MM.1S (cell line): ENCODE results near the gene NANOS3.

Experiments used
- DNase-seq: peaks from one replicate; pipeline ENCODE4 v3.0.0-alpha.2; 2015
- H2AFZ ChIP-seq: fragments of 300-600 bp; sonication (generic); 2 replicates; pipeline ENCODE4 v1.6.0; 2016; ENCODE audit warnings: antibody characterized with exemption, low read length
- H3F3A ChIP-seq: fragments of 300-600 bp; sonication (generic); 2 replicates; pipeline ENCODE4 v1.6.1; 2016; ENCODE audit warnings: mild to moderate bottlenecking, antibody characterized with exemption, low read length, moderate library complexity, mixed read lengths; ENCODE audit not compliant: insufficient read depth
- H3K27ac ChIP-seq: fragments of 300-600 bp; sonication (generic); 2 replicates; pipeline ENCODE4 v1.5.1; 2016; ENCODE audit warnings: mild to moderate bottlenecking, low read length
- H3K27me3 ChIP-seq: fragments of 300-600 bp; sonication (generic); replicated peaks from 2 replicates; pipeline ENCODE4 v1.6.0; 2016; ENCODE audit warnings: low read length; ENCODE audit not compliant: insufficient read depth
- H3K36me3 ChIP-seq: fragments of 300-600 bp; sonication (generic); replicated peaks from 2 replicates; pipeline ENCODE4 v1.6.1; 2016; ENCODE audit warnings: mild to moderate bottlenecking, low read length, mixed read lengths; ENCODE audit not compliant: insufficient read depth
- H3K4me1 ChIP-seq: fragments of 300-600 bp; sonication (generic); 2 replicates; pipeline ENCODE4 v1.6.1; 2016; ENCODE audit warnings: low read length, mixed read lengths
- H3K4me2 ChIP-seq: fragments of 300-600 bp; sonication (generic); 2 replicates; pipeline ENCODE4 v1.6.0; 2016; ENCODE audit warnings: low read depth, low read length
- H3K4me3 ChIP-seq: fragments of 300-600 bp; sonication (generic); 2 replicates; pipeline ENCODE4 v1.5.1; 2016; ENCODE audit warnings: low read length, mixed read lengths
- H3K79me2 ChIP-seq: fragments of 300-600 bp; sonication (generic); 2 replicates; pipeline ENCODE4 v1.6.1; 2016; ENCODE audit warnings: mixed run types, low read length, mixed read lengths
- H3K9ac ChIP-seq: fragments of 300-600 bp; sonication (generic); 2 replicates; pipeline ENCODE4 v1.6.1; 2016; ENCODE audit warnings: low read length, mixed read lengths
- H3K9me2 ChIP-seq: fragments of 300-600 bp; sonication (generic); replicated peaks from 2 replicates; pipeline ENCODE4 v1.6.1; 2016; ENCODE audit warnings: mild to moderate bottlenecking, low read length, mixed read lengths; ENCODE audit not compliant: insufficient read depth
- H3K9me3 ChIP-seq: fragments of 300-600 bp; sonication (generic); replicated peaks from 2 replicates; pipeline ENCODE4 v1.6.1; 2016; ENCODE audit warnings: mild to moderate bottlenecking, low read length, mixed read lengths; ENCODE audit not compliant: insufficient read depth
- H4K20me1 ChIP-seq: fragments of 300-600 bp; sonication (generic); 2 replicates; pipeline ENCODE4 v1.6.1; 2016; ENCODE audit warnings: mild to moderate bottlenecking, low read length, moderate library complexity, mixed read lengths; ENCODE audit not compliant: insufficient read depth
- EZH2 ChIP-seq: fragments of 300-600 bp; sonication (generic); optimal IDR thresholded peaks from 2 replicates; pipeline ENCODE3; 2017; ENCODE audit warnings: low read depth, mild to moderate bottlenecking, antibody characterized with exemption, low read length, mixed read lengths
- EZH2phosphoT487 ChIP-seq: fragments of 300-600 bp; sonication (generic); IDR thresholded peaks from 2 replicates; pipeline ENCODE4 v1.6.1; 2018; ENCODE audit warnings: antibody characterized with exemption, low read length
- TF ChIP-seq, protein P1 (sequence below): fragments of 300-600 bp; sonication (generic); IDR thresholded peaks from 2 replicates; pipeline ENCODE4 v1.5.1; 2016; ENCODE audit warnings: antibody characterized with exemption, low read length, mixed read lengths

The NANOS3 gene

DNA sequence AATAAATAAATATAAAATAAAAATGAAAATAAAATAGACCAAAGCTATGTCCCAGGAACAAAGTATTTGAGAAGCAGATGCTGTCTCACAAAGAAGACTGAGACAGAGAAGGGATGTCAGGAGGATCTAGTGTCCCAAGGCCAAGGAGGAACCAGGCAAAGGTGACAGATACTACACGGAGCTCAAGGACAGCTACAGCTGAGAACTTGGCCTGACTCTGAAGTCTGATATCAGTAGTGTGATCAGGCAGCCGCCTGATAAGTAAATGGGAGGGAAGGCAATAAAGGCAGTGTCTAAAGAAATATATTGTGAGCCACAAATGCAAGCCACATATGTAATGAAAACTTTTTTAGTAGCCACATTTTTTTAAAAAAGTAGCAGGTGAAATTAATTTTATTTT is 20.4 kb upstream of the NANOS3 start:
- no peak overlapping the region for H2AFZ ChIP-seq
- TF ChIP-seq, protein P1, sequence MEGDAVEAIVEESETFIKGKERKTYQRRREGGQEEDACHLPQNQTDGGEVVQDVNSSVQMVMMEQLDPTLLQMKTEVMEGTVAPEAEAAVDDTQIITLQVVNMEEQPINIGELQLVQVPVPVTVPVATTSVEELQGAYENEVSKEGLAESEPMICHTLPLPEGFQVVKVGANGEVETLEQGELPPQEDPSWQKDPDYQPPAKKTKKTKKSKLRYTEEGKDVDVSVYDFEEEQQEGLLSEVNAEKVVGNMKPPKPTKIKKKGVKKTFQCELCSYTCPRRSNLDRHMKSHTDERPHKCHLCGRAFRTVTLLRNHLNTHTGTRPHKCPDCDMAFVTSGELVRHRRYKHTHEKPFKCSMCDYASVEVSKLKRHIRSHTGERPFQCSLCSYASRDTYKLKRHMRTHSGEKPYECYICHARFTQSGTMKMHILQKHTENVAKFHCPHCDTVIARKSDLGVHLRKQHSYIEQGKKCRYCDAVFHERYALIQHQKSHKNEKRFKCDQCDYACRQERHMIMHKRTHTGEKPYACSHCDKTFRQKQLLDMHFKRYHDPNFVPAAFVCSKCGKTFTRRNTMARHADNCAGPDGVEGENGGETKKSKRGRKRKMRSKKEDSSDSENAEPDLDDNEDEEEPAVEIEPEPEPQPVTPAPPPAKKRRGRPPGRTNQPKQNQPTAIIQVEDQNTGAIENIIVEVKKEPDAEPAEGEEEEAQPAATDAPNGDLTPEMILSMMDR, result no peak
- TF ChIP-seq EZH2phosphoT487 (no peak), EZH2 (no peak)
- H3K4me1 ChIP-seq, result peaks cover 1% of the 10 kb centered on the region; the same call in 1 of the 2 replicates
- H3K27me3 ChIP-seq, result 0 out of 2 replicates have a peak, but pooled peaks cover 5% of the 10 kb centered on the region
- no peaks in the 10 kb centered on the region for H3K36me3 ChIP-seq
- H4K20me1 ChIP-seq, result no peaks in the 10 kb centered on the region
- H3K9me3 ChIP-seq, result no peaks in the 10 kb centered on the region
- no peaks in the 10 kb centered on the region for H3K79me2 ChIP-seq
- H3K27ac ChIP-seq, result no peak overlapping the region
- no peaks in the 10 kb centered on the region for H3K9me2 ChIP-seq
- no peak overlapping the region for H3K4me2 ChIP-seq
- no peaks in the 10 kb centered on the region for H3F3A ChIP-seq
- no peak overlapping the region for H3K9ac ChIP-seq
- H3K4me3 ChIP-seq, result no peak overlapping the region
- DNase-seq, result no peak

DNA sequence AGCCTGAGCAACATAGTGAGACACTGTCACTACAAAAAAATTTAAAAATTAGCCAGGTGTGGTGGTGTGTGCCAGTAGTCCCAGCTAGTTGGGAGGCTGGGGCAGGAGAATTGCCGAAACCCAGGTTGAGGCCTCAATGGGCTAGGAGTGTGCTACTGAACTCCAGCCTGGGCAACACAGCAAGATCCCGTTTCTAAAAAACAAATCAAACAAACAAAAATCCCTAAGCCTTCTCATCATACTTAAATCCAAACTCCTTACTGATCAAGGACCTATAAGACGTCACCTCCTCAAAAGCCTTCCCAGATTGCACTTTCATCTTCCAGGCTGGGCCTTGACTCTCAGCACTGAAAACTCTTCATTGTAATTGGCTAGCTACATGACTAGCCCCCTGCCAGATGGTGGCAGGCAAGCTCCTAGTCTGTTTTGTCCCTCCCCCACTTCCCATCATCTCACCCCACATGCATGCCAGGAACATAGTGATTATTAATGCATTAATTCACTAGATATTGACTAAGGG is 17.5 kb upstream of the NANOS3 start:
- no peak for DNase-seq
- H2AFZ ChIP-seq, result no peak overlapping the region
- TF ChIP-seq, protein P1, result no peak
- no peak for TF ChIP-seq EZH2phosphoT487
- TF ChIP-seq EZH2, result no peak
- no peaks in the 10 kb centered on the region for H3K9me3 ChIP-seq
- no peak overlapping the region for H3K9ac ChIP-seq
- H3K9me2 ChIP-seq, result no peaks in the 10 kb centered on the region
- H3K4me1 ChIP-seq, result peaks cover 5% of the 10 kb centered on the region; the same call in 1 of the 2 replicates
- no peak overlapping the region for H3K27ac ChIP-seq
- peaks cover 17% of the 10 kb centered on the region for H3K27me3 ChIP-seq
- H3K4me2 ChIP-seq, result no peak overlapping the region
- H4K20me1 ChIP-seq, result no peaks in the 10 kb centered on the region
- no peaks in the 10 kb centered on the region for H3K36me3 ChIP-seq
- no peaks in the 10 kb centered on the region for H3K79me2 ChIP-seq
- no peaks in the 10 kb centered on the region for H3F3A ChIP-seq
- H3K4me3 ChIP-seq, result no peak overlapping the region

DNA sequence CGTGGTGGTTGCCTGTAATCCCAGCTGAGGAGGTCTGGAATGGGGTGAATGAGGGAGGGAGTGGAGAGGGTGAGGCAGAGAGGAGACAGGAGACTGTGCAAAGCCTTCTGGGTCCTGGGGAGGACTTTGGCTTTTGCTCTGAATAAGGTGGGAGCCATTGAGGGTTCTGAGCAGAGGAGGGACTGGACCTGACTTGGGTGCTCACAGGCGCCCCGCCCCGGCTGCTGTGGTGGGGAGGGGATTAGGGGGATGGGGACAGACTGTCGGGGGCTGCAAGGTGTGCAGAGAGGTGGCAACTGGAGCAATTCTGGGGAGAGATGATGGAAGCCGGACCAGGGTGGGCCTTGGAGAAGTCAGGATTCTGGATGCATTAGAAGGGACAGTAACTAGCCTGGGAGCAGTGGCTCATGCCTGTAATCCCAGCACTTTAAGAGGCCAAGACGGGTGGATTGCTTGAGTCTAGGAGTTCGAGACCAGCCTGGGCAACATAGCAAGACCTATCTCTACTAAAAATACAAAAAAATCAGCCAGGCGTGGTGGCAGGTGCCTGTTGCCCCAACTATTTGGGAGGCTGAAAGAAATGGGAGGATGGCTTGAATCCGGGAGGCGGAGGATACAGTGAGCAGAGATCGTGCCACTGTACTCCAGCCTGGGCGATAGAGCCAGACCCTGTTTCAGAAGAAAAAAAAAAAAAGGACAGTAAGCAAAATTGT is 16.1 kb upstream of the NANOS3 start:
- TF ChIP-seq, protein P1, result no peak
- TF ChIP-seq EZH2, result no peak
- TF ChIP-seq EZH2phosphoT487, result no peak
- H2AFZ ChIP-seq, result no peak overlapping the region
- no peak overlapping the region for H3K4me3 ChIP-seq
- no peaks in the 10 kb centered on the region for H3K9me3 ChIP-seq
- DNase-seq, result no peak
- no peaks in the 10 kb centered on the region for H3F3A ChIP-seq
- H3K27me3 ChIP-seq, result peaks cover 23% of the 10 kb centered on the region
- H3K9me2 ChIP-seq, result no peaks in the 10 kb centered on the region
- no peak overlapping the region for H3K27ac ChIP-seq
- no peaks in the 10 kb centered on the region for H3K36me3 ChIP-seq
- no peaks in the 10 kb centered on the region for H3K79me2 ChIP-seq
- peaks cover 5% of the 10 kb centered on the region; the same call in 1 of the 2 replicates for H3K4me1 ChIP-seq
- H3K4me2 ChIP-seq, result no peak overlapping the region
- no peak overlapping the region for H3K9ac ChIP-seq
- H4K20me1 ChIP-seq, result no peaks in the 10 kb centered on the region
